Kidney capillary endothelial cell (primary cell): ENCODE measurements around the gene DUSP15.
A peak's percentile ranks its signal among the peaks of the same experiment; 100 is the strongest.
"Not testable (repeated sequence)": the region's sequence is repeated elsewhere in the genome, so short reads cannot be mapped to it uniquely, and the experiment has no call there.

Experiments used
- DNase-seq: peaks from one replicate; pipeline ENCODE4 v3.0.0-alpha.2; 2018; ENCODE audit warnings: low spot score

The DUSP15 gene

GRCh38 chr20:31822421-31823330 is 47.7 kb downstream of the DUSP15 start:
- DNase-seq = peak; percentile 64

- no peak for DNase-seq
Measured at GRCh38 chr20:31821427-31821826, 48.9 kb downstream of the DUSP15 start.

GRCh38 chr20:31820228-31820627 is 50.1 kb downstream of the DUSP15 start:
- no peak for DNase-seq

DNA sequence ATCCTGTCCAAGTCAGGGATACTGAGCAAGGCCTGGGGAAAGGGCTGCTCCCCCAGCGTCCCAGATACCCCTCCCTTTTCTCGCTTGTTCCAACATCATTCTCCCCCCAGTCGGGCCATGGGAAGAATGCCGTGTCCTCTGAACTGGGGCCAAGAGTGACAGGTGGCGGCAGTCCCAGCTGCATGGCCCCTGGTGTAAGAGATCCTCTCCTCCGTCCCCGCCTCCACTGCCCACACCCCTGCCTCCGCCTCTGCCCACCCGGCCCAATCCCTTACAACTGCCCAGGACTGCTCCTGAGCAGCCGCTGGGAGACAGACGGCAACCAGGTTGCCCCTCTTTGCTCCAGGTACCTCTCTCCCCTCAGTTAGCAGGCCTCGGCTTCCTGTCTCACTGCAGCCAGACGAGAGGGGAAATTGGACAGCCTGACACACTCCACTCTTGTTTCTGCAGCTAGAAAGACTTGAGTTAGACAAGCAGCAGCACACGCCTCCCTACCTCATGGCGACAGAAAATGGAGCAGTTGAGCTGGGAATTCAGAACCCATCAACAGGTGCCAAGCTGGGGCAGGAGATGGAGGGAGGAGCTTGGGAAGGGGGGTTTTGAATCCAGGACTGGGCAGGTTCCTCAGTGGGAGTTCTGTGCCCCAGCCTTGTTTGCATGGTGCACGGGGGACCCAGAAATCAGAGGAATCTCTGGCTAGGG is 51.1 kb downstream of the DUSP15 start, which contains the start of gene MYLK2:
TSS of gene MYLK2 (plus strand) at position 274 of the 702 bp plus-strand sequence. CDS start at position 499, 225 bp downstream.
- no peak for DNase-seq

GRCh38 chr20:31818376-31818908 is 51.9 kb downstream of the DUSP15 start:
- DNase-seq = no peak

GRCh38 chr20:31817461-31817860 is 52.9 kb downstream of the DUSP15 start:
- DNase-seq = no peak

- DNase-seq = no peak
Measured at GRCh38 chr20:31816221-31816620, 54.1 kb downstream of the DUSP15 start.

GRCh38 chr20:31815408-31816188 is 54.7 kb downstream of the DUSP15 start:
- DNase-seq = no peak

DNA sequence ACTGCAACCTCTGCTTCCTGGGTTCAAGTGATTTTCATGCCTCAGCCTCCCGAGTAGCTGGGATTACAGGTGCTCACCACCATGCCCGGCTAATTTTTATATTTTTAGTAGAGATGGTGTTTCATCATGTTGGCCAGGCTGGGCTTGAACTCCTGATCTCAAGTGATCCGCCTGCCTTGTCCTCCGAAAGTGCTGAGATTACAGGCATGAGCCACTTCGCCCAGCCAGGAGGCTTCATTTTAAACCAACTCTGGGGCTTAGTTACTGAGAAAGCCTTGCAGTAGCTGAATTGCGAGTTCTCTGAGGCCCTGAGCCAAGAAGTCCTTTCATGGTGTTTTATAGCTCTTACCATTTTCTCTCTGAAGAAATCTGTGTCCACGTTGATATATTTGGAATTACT is 56.2 kb downstream of the DUSP15 start:
- DNase-seq = not testable (repeated sequence)

DNA sequence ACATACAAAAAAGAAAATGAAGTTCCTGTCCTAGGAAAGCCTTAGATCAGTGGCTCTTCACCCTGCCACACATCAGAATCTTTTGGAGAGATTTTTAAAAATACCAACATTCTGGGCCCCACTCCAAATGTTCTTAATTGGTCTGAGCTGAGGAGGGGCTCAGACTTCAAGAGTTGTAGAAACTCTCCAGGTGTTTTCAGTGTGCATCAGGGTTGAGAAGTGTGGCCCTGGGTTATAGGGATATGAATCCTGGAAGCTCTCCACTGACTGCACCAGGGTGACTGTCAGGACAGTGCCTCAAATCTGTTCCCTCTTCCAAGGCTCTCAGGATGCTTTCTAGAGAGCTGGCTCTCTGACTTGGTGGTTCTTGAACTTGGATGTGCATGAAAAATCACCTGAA is 56.7 kb downstream of the DUSP15 start:
- DNase-seq = no peak

DNA sequence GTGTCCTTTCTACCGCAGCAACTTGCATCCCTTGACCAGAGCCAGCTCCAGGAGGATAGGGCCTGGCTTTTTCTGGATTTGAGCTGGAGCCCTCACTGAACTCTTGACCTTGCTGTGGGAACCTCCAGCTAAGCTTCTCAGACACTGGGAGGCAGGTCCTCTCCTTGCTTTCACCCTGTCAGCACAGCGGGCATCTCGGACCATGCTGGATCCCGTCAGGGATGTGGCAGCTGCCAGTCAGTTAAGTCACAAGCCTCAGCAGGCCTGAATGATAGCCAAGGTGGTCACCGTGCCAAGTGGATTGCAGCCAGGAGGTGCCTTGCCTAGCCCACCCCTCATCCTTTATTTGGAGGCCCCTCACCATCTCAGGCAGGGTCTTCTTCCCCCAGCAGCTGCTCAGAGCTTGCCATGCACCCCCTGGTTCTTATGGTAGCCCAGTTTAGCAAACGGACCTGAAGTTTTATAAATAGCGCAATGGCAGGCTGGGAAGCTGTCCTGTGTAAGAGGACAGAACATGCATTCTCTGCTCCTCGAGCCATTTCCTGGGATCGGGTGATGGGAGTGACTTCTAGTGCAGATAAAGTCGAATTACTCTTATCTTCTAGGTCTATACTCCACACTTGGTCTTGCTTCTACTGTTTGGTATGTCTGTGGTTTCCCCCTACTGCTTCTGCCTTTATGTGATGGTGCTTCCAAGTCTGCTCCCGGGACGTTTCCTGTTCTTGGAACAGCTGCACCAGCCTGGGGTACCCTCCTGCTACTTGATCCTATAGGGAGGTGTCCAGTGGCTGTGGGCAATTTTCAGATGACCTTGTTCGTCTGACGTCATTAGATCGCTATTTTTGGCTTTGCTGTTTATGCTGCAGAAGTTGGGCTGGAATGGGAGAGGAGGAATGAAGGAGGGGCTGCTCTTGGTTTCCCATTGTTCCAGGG is 58.3 kb downstream of the DUSP15 start:
- no peak for DNase-seq

DNA sequence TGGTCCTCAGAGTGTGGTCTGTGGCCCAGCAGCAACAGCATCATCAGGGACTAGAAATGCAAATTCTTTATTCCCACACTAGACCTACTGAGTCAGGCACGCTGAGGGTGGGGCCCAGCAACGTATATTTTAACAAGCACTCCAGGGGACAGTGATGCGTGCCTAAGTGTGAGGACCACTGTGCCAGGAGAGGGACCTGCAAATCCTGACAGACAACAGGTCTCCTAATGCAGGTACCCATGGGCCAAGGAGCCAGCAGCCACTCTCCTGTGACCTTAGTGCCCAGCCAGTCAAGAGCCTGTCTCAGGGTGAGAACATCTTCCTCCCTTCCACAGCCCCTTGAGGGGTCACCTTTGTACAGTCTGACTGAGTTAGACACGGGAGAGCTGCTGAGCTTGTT is 59.1 kb downstream of the DUSP15 start:
- DNase-seq = no peak
